ENCODE data around the gene TSPAN9. TPM values are rescaled to one million over a fixed set of nuclear protein-coding genes. Genes with fewer than 3 reads are reported as not detected.

The TSPAN9 gene
- total RNA-seq, 1 experiment from 2014 or later: 9.8 TPM

DNA sequence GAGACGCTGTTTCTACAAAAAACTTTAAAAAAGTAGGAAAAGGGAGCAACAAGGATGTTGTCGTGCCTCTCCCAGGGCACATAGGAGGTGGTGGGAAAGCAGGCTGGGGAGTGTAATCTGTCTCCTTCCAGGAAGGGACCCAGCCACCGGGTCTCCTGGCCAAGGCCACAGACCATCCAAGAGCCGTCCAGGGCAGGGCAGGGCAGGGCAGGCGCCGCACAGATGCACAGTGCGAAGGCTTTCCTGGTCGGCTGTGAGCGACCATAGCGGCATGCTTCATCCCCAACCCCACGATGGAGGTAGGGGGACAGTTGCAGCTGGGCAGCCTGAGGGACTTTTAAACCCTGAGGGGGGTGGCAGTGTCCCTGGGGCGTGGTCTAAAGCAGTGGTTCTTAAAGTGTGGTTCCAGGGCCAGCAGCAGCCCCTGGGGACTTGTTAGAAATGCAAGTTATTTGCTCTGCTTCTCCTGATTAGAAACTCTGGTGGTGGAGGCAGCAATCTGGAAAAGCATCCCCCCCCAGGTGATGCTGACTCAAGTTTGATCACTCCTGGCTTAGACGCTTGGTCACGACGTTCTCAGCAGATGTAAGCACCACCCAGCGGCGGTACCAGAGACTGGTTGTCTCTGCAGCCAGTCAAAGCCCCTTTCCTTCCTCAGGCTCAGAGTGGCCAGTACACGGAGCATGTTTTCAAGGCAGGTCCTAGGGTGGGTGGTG is 216.4 kb downstream of the TSPAN9 start:
- peak; percentile 70 for DNase-seq (ENCODE audit: low read depth)

DNA sequence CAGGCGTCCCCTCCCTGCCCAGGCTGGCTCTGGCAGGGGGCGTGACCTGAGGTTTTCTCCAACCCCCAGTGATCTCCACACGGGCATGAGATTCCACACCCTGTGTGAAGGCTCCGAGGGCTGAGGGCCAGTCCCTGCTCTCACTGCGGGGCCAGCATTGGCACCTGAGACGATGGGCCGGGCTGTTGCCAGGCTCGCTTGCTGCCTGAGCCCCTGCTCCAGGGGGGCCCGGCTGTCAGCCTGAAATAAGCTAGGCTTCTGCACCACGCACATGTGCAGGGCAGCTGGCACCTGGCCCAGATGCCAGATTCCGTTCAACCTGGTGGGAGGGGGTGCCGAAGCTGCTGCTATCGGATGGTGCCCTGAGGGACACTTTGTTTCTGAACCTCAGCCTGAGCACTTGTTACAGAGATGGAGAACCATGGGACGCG is 217.3 kb downstream of the TSPAN9 start:
- DNase-seq (ENCODE audit: low read depth): no peak

DNA sequence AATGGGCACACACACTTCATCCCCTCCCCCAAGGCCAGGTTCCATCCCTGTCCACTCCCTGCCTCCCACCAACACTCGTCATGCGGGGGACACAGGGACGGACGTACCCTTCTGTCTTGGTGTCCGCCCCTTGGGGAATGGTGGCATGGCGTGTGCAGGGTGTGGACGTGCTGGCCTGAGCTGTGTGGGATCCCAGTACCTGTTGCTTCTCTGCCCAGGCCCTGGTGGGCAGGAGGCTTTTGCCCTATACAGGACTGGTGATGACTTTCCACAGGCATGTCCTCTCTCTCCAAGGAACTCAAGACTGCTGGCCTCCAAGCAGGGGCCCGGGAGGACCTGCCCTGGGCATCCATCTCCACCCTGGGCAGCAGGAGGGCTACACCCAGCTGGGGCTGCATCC is 218.0 kb downstream of the TSPAN9 start:
- DNase-seq (ENCODE audit: low read depth): no peak

DNA sequence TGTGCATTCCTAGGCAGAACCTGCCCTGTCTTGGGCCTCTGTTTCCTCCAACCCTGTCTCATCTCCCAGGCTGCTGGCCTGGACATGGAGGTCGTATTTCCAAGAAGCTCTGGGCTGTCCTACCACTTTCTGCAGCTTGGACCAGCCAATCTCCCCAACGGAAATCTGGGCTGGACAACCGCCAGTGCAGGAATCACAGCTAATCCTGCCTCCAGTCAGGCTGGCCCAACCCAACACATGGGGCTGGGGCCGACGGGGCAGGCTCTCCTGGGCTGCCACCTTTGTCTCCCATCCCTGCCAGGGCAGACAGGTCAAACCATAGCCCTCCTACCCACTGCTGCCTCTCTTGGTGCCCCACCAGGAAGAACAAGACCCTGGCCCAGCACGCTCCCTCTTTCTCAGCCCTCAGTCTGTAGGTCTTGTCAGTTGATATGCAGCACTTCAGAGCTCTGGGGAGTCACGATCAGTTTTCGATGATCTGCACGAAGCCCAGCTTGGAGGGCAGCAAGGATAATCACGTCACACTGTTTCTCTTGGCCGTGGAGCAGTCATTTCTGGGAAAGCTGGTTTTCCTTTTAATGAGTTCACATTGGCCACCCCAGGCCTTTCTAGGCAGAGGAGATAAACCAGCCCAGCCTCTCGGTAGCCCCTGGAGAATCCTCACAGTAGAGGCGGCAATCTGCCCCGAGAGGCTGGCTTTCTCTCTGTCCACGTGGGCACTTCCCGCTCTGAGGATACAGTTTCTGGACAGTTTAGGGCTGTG is 218.6 kb downstream of the TSPAN9 start:
- no peak for DNase-seq (ENCODE audit: low read depth)

DNA sequence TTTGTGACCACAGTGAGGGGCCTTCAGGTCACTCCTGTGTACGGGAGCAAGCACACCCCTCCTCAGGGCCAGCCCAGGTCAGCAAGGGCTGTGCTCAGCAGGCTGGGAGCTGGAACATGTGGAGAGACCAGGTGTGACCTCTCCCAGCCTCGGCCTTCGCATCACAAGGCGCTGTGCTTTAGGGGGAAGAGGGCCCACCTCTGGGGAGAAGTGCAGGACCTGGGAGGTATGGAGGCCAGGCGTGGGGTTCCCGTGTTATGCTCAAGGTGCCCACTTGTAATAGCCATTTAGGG is 219.2 kb downstream of the TSPAN9 start:
- no peak for DNase-seq (ENCODE audit: low read depth)

DNA sequence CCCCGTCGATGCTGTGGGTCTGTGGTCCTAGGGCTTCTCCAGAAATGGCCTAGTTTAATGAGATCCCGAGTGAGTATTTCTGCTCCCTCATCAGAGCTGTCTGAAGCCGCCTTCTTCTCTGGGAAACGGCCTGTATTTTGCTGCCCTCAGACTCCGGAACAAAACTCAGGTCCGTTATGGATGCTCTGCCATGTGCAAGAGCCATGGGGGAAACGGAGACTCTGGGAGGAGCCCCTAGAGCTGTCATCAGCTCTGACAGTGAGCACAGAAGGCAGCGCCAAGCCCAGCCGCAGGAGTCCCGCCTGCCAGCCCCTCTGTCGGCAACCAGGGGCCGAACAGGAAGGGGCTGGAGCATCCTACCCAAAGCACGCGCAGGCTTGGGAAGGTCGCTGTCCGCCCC is 221.4 kb downstream of the TSPAN9 start:
- DNase-seq (ENCODE audit: low read depth): no peak

DNA sequence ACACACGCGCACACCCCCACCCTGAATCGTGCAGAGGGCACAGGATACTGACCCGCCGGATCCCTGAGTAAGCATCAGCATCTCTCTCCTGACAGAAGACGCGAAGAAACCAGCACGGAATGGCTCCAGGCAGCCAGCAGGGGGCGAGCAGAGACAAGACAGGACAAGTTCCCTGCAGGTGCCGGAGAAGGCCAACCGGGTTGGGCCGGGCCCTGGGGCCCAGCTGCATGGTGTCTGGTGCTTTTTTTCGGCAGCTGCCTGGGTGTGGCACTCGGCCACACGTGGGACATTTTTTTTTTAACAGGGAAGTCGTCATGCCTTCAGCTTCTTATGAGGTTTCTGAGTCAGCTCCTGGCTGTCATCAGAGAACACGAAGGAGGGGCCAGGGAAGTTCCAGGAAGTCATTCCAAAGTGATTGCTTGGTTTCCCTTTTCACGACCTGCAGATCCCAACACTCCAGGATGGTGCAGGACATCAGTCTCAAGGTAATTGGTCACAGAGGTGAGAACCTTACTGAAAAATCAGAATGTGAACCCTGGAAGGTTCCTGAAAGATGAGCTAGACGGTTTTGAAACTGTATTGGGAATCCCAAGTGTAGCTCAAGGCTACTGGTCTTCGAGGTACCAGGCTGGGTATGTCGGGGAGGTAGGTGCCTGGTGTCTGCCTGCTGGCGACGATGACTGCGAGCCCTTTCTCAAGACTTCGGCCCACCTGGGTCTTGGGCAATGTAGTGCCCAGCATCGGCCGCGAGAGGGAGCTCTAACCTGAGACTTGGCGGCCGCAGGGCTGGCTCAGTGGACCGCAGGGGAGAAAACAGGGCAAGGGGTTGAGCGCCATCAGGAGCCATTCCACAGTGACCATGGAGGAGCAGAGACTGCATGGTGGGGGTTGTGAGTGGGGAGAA is 223.0 kb downstream of the TSPAN9 start:
- peak; percentile 97 for DNase-seq (ENCODE audit: low read depth)

DNA sequence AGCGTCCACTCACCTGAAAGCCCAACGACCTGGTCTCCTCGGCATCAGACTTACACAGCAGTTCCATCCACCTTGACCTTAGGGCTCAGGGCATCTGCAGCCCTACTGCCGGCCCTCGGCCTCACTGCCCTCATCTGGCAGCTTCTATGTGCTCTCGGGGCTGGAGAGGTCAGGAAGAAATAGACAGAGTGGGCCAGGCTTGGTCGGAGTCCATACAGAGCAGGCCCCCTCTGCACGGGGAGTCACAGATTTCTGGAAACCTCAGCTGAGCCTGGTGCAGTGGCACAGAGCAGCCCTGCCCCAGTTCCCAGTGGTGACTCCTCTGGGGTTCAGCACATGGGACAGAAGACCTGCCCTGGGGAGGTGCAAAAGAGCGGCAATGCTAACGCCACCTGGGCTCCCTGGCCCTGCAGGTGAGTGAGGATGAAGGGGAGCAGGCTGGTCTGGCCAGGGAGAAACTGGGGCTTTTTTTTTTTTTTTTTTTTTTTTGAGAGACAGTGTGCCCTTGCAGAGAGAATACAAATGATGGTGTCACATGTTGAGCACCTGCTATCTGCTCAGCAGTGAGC is 223.7 kb downstream of the TSPAN9 start:
- DNase-seq (ENCODE audit: low read depth): no peak

DNA sequence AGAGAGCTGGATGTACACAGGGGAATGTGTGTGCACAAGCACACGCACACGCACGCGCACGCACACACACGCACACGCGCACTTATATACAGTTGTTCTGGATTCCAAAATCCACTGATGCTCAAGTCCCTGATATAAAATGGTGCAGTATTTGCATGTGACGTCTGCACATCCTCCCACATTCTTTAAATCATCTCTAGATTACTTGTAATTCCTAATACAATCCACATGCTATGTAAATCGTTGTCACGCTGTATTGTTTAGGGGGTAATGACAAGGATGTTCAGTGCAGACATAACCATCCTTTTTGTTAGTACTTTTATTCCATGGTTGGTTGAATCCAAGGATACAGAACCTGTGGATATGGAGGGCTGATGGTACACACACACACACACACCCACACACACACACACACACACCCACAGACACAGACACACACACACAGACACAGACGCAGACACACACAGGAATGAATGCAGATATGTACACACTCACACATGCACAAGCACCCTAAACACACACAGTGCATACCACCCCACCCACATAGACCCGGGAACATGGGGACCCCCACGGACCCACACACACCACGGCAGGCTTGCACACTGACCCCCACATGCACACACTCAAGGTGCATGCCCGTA is 225.3 kb downstream of the TSPAN9 start:
- DNase-seq (ENCODE audit: low read depth): no peak

DNA sequence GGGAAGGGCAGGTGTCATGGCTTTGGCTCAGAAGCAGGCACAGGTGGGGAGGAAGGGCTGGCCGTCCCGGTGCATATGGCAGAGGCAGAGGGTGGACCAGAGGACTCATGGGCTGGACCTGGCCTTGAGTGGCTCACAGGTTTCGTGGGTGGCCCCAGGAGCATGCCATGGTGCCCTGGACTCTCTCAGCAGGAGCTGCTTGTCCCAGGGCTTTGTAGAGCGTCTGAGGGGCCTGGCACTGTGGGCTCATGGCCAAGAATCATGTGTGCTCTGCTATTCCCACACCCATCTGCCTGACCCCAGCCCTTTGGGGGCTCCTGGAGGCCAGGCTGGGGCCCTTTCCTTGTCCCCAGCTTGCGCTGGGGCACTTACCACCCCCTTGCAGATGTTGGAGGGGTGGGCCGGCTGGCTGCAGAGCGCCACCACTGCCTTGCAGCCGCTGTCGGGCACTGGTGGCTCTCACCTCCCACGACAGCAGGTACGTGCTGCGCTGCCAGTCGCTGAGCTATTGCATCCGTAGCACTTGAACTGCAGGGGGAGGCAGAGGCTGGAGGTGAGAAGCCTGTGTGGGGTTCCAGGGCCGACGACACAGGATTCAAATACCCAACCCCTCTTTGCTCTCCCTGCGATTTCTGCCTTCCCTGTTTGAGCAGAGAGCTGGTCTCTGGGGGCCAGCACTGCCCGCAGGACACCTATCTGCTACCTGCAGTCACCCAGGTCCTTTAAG is 226.4 kb downstream of the TSPAN9 start:
- DNase-seq (ENCODE audit: low read depth): peak; percentile 47

DNA sequence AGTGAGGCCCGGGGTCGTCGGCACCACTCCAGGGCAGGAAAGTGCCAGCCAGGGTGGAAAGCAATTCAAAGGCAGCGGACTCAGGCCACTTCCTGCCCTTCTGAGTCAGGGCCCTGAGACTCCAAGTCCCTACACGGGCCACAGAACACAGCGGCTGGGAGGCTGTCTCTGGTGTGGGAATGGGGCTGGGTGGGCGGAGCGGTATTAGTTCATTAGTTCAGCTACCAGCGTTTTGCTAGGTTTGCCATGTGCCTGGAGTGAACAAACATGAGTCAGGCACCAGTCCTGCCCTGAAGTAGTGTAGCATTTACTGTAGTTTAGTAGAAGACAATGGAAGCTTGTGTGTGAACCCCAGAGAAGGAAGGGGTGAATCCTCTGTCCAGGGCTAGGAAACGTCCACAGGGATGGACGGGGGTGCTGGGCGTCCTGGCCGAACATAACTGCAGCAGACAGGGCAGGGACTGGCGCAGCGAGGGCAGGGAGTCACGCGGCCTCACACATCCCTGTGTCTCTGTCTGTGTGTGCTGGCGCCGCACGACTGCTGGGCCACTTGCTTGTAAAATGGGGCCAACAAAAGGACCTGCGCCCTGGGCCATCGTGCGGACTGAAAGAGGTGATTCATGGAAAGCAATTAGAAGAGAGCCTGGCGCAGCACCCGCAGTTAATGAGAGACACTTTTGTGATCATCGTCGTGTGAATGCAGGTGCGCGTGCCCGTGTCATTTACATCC is 227.4 kb downstream of the TSPAN9 start:
- peak; percentile 94 for DNase-seq (ENCODE audit: low read depth)

DNA sequence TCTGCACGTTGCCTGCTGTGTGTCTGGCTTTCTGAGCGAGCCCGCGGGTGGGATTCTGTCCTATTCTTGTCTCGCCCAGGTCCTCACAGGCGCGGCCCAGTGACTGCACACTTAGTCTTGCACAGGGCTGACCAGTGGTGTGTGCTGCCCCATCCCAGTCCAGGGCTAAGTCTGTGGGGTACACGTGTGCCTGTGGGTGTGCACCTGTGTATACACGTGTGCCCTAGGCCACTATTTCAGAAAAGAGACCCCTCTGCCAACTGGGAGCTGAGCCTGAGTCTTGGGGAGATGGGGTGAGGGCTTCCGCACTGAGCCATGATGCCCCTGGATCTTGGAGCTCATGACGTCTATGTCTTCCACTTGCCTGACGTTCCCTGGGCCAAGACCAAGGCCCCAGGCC is 228.3 kb downstream of the TSPAN9 start:
- no peak for DNase-seq (ENCODE audit: low read depth)

DNA sequence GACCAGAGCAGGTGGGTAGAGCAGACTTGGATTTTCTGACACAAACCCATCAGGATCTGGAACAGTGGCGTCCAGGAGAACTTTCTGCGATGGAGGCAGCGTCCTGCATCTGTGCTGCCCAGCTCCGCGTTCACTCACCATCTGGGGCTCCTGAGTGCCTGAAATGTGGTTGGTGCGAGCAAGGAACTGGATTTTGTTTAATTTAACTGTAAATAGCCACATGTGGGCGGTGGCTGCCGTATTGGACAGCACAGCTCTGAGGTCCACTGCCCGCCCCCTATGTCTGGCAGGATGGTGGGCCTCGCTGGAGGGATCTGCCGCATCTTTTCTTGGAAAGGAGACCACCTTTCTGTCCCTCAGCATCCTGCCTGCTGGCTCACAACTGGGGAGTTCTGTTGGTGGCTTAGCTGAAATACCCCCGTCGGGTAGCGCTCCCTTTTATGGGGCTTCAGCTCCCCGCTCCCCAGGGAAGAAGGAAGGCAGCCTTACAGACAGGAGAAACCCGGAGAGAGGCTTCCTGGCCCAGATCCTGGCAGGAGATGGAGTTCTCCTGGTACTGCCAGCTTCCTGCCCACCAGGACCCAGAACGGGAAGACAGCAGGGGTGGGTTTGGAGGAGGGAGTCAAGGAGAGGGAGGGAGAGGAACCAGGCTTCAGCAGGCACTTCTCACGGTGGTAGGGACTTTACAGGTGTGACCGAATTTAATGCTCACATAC is 228.9 kb downstream of the TSPAN9 start:
- no peak for DNase-seq (ENCODE audit: low read depth)

DNA sequence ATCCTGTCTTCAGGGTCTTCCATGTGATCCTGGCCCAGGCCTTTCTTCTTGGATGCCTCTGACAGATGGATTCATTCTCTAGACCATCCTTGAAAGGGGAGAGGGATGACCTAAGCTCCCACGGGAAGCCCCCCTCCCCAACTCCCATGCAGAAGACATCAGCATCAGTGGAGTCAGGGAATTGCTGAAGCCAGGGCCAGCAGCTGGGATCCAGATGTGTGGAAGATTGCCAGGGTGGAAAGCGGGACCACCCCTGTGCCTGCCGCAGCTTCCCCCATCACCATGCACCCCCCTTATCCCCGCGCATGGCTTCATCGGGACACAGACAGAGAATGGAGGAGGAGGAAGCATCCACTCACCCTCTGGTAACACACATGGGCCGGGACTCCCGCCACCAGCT is 230.2 kb downstream of the TSPAN9 start:
- DNase-seq (ENCODE audit: low read depth): no peak

DNA sequence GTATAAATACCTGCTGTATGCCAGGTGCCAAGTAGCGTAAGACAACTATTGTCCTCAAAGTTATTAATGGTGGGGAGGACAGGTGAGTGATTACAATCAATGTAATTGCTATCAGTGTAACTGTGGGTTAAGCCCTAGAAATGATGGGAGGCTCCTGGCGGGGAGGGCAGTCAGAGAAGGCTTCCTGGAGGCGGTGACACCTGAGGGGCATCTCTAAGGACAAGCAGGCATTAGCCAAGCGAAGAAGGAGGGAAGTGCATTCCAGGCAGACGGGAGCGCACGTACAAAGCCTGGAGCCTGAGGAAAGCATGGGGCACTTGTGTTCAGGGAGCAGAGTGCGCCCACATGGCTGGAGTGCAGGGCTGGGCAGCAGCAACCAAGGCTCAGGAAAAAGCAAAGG is 230.9 kb downstream of the TSPAN9 start:
- DNase-seq (ENCODE audit: low read depth): no peak

DNA sequence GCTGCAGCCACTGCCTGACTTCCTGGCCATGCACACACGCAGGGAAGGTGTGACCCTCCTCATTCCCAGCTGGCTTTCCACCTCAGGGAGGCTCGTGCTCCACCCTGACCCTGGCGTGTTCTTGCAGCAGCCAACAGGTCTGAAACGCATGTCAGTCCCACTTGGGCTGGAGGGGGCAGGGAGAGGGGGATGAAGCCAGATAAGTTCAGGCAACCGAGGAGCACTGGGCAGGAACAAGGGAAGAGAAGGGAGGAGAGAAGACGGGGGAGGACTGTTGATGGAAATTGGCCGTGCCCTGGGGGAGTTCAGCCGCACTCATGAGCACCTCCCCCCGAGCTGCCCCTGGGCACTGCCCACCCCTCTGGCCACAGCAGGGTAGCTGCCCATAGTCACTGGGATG is 231.4 kb downstream of the TSPAN9 start:
- DNase-seq (ENCODE audit: low read depth): no peak

DNA sequence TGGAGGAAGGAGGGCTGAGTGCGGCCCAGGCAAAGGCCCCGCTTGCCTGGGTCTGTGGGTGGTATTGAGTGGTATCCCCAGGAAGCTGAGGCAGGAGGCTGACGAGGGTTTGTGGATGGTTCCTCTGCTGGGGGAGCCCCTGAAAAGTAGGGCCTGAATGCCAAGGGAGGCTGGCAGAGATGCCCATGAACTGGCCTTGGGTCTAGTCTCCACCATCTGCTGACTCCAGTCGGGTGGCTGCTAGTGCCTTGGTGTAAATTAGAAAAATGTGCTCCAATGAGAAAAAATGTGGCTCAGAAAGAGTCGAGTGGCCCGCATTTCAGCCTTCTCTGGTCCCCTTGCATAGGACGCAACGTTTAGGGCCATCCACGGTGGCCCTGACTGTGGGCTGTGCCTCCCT is 232.6 kb downstream of the TSPAN9 start:
- DNase-seq (ENCODE audit: low read depth): no peak

DNA sequence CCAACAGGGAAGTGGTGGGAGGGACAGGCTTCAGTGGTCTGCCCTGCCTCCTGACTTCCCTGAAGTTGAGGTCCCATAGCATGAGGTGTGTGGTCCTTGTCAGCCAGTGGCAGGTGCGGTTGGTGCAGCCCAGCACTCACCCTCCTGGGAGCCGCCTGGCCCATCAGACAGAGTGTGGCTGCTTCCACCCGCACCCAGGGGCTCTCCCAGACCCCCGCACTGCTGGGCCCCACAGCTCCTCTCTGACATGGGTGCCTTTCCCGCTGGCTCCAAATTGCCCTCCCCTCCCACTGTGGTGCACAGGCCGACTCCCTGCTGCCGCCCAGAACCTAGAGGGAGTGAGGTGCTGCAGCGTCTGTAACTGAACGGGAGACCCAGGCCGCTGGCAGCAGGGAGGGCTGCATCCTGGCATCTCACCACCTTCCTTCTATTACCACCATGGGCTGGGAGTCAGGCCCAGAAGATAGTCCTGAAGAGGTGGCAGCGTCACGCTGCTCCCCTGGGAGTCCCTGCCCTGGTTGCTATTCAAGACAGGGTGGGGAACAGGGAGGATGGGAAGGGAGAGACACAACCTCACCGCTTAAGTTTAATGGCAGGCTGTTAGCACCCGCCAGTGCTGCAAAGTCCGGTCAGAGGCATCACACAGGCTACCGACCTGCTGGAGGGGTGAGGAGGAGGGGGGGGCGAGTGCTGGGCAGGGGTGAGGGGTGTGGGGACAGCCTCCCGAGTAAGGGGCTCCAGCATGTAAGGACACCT is 233.3 kb downstream of the TSPAN9 start:
- DNase-seq (ENCODE audit: low read depth): no peak

DNA sequence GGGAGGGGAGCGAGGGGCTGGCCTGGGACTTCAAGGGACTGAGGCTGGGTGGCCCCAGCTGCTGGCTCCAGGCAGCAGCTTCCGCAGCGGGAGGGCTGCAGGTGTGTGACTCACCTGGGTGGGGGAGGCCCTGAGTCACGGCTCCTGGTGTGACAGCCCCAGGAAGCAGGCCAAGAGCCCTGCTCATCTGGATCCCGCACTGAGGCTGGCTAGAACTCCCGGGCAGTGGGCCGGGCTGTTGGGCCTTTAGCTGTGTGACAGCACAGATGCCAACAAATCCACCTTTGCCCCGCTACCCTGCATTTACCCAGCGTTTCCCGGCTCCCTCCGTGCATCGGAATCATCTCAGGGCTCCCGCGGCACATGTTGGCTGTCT is 233.8 kb downstream of the TSPAN9 start:
- peak; percentile 92 for DNase-seq (ENCODE audit: low read depth)

Data from Daoy (cell line).